AG10803 (cell line): ENCODE results near the gene LGR4.

Source experiments
- DNase-seq: peaks from one replicate; pipeline ENCODE4 v3.0.0; 2010; ENCODE audit warnings: low read depth
- H3K4me3 ChIP-seq: 2 replicates; pipeline ENCODE4 v1.5.1; 2011; ENCODE audit warnings: mild to moderate bottlenecking, low read length, control low read depth
- CTCF ChIP-seq: conservative IDR thresholded peaks from 2 replicates; pipeline ENCODE4 v1.5.1; 2011; ENCODE audit warnings: mild to moderate bottlenecking, low read length, control low read depth, inconsistent platforms

Gene LGR4

DNA sequence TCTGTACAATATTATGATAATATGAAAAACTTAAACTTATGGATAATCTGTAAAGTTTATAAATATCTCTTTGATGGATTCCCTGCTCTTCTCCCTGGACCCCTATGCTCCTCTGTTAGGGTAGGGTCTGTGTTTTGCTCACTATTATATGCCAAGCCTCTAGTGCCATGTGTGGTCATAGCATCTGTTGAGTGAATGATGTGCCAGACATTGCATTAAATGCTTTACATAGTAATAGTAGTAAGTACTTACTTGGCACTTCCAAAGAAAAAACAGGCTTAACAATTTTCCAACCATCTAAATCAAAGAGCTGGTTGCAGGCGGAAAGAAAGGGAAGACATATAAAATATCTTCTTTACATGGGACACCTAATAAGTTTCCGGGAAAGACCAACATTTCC lies 46.8 kb downstream of the LGR4 start:
- H3K4me3 ChIP-seq: no peak overlapping the region
- DNase-seq: no peak
- no peak for TF ChIP-seq CTCF

DNA sequence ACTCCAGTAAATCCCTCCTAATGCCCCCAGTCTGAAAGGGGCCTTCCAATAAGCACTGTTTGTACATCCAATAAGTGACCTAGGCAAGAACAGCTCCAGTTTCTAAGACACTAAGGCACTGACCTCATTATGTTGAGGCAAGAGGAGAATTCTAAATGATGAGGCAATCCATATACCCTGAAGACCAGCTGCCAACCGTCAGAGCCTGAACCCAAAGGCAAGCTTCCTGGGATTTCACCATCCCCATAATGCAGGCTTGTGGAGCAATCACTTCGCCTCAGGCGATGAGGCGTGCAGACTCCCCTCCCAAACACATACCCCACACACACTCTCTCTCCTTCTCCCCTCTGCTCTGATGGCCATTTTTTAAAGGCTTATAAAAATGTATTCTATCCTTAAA lies 49.5 kb downstream of the LGR4 start:
- TF ChIP-seq CTCF: no peak
- DNase-seq: peak; percentile 82

DNA sequence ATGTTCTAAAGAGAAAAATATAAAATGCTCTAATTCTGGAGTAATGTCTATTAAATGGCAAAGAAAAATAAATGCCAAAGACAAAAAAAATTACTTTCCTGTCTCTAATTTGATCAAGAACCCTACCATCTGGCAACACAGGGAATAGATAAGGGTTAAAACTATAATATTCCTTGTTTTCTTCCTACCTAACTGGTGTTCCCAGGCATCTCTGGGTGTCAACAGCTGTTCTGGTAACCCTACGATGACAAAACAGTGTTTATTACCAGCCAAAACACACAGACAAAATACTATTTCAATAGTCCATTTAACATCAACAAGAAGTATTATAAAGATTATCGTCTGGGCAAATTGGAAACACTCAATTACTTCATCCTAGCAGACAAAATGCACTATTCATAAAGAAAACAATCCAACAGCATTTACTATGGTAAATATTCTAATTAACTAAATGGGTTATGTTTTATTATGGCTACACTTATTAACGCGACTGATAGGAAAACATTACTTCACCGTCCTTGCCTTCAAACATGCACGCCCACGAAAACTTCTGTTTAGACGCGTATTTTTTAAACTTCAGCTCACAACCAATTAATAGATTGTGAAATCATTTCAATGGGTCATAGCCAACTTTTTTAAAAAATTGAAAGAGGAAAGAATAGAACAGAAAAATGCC lies 50.6 kb downstream of the LGR4 start:
- DNase-seq: no peak
- H3K4me3 ChIP-seq: no peak overlapping the region
- no peak for TF ChIP-seq CTCF

More for the DNA sequence above, 49.5 kb downstream of the LGR4 start:
- no peak overlapping the region for H3K4me3 ChIP-seq

- peak; percentile 20 for DNase-seq
- no peak for TF ChIP-seq CTCF
- H3K4me3 ChIP-seq: no peak overlapping the region
Observed at GRCh38 chr11:27420722-27421572, 51.6 kb downstream of the LGR4 start.

- DNase-seq: no peak
- TF ChIP-seq CTCF: no peak
- no peak overlapping the region for H3K4me3 ChIP-seq
Observed at GRCh38 chr11:27420217-27420616, 52.4 kb downstream of the LGR4 start.

- no peak for DNase-seq
Observed at GRCh38 chr11:27418356-27418755, 54.2 kb downstream of the LGR4 start.

More at GRCh38 chr11:27418356-27418755, 54.2 kb downstream of the LGR4 start:
- H3K4me3 ChIP-seq: no peak overlapping the region
- no peak for TF ChIP-seq CTCF
